Uterus (tissue), 4 donors: ENCODE data around the gene GBX1. TPM values are rescaled to one million over a fixed set of nuclear protein-coding genes. Genes with fewer than 3 reads are reported as not detected.

Experiments
- DNase-seq, 2 donors: peaks; one replicate each; pipeline ENCODE4 v3.0.0-alpha.2; 2019 to 2020
- H3K27ac ChIP-seq, 2 donors: fragments of 200-600 bp; sonication (generic); 1 replicate in 1 of 2; 2 replicates in 1 of 2; pipeline ENCODE4 v1.5.1; 2016 to 2018
- H3K27me3 ChIP-seq, 2 donors: fragments of 200-600 bp; sonication (generic); one replicate each; pipeline ENCODE4 v1.5.1; 2018 to 2019; ENCODE audit warnings: control low read depth in 1 of 2
- H3K36me3 ChIP-seq, 2 donors: fragments of 200-600 bp; sonication (generic); one replicate each; pipeline ENCODE4 v1.5.1; 2019; ENCODE audit warnings: control low read depth in 1 of 2
- H3K4me1 ChIP-seq, 2 donors: fragments of 200-600 bp; sonication (generic); one replicate each; pipeline ENCODE4 v1.5.1; 2018 to 2019; ENCODE audit warnings: control low read depth in 1 of 2
- H3K4me3 ChIP-seq, 2 donors: fragments of 200-600 bp; sonication (generic); 1 replicate in 1 of 2; 2 replicates in 1 of 2; pipeline ENCODE4 v1.5.1; 2018 to 2019; ENCODE audit warnings: mild to moderate bottlenecking in 1 of 2
- H3K9me3 ChIP-seq, 2 donors: fragments of 200-600 bp; sonication (generic); one replicate each; pipeline ENCODE4 v1.5.1; 2019; ENCODE audit warnings: control low read depth in 1 of 2
- POLR2A ChIP-seq, 2 donors: fragments of 450-650 bp; IDR thresholded peaks; one replicate each; pipeline ENCODE4 v1.6.1; 2016; ENCODE audit warnings: antibody characterized with exemption in 2 of 2, mild to moderate bottlenecking in 1 of 2, moderate library complexity in 1 of 2
- intact Hi-C: fragments of 100-400 bp; cut with DNase I; formaldehyde crosslinking; loops from one replicate; pipeline ENCODE4 v1.15.1; 2023; ENCODE audit warnings: low total_unique reads
- total RNA-seq, 4 donors: library from RNA; depleted of rRNA in 3 of 4; stranded (reverse); fragments of >200 nt in 3 of 4; gene quantifications; one replicate each; pipeline versions ENCODE4 v1.1.0 to v1.2.4, GENCODE V29; 2014 to 2023
- TF ChIP-seq, protein P1 (sequence below), 4 experiments: fragments of 200-600 bp in 2 of 4; fragments of 450-650 bp in 2 of 4; sonication (generic) in 2 of 4; IDR thresholded peaks; one replicate each; pipeline ENCODE4 v1.5.1; 2016 to 2019; ENCODE audit warnings: antibody characterized with exemption in 4 of 4, mild to moderate bottlenecking in 2 of 4, moderate library complexity in 1 of 4
- donor health status: DM: yes; HTN: yes; CAD: no.

The GBX1 gene
- total RNA-seq, 4 donors from 2014 or later, result 0.41 TPM; not detected in 3

DNA sequence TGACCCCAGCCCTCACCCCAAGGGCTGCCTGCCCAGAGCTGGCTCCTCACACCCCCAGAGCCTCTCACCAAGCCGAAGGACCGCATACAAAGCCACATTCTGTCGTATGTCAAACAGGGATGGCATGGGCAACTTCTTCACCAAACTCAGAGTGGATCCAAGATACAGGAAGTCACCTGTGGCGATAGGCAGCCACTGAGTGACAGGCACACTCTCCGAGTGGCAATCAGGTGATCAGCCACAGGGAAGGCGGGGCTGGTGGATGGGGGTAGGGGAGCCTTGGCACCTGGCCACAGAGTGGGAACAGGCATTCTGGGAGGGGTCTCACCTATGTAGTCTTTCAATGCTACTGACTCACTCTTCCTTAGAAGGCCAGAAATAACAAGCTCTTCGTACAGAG, 26.7 kb upstream of the GBX1 start:
- H3K9me3 ChIP-seq, result no peaks in the 10 kb centered on the region
- no peak for DNase-seq
- no peaks in the 10 kb centered on the region for H3K36me3 ChIP-seq
- H3K4me1 ChIP-seq, result no peaks in the 10 kb centered on the region
- TF ChIP-seq, protein P1, sequence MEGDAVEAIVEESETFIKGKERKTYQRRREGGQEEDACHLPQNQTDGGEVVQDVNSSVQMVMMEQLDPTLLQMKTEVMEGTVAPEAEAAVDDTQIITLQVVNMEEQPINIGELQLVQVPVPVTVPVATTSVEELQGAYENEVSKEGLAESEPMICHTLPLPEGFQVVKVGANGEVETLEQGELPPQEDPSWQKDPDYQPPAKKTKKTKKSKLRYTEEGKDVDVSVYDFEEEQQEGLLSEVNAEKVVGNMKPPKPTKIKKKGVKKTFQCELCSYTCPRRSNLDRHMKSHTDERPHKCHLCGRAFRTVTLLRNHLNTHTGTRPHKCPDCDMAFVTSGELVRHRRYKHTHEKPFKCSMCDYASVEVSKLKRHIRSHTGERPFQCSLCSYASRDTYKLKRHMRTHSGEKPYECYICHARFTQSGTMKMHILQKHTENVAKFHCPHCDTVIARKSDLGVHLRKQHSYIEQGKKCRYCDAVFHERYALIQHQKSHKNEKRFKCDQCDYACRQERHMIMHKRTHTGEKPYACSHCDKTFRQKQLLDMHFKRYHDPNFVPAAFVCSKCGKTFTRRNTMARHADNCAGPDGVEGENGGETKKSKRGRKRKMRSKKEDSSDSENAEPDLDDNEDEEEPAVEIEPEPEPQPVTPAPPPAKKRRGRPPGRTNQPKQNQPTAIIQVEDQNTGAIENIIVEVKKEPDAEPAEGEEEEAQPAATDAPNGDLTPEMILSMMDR (IDR thresholded peaks at IDR 0.05), result no peak
- TF ChIP-seq POLR2A (IDR thresholded peaks at IDR 0.05), result no peak
- intact Hi-C loops, result loop anchor here (10.0 kb wide), 1 partner anchor 49 kb away; no protein-coding TSS in a partner anchor
- H3K27ac ChIP-seq, result no peak overlapping the region
- H3K4me3 ChIP-seq, result no peak overlapping the region
- H3K27me3 ChIP-seq, result no peaks in the 10 kb centered on the region

DNA sequence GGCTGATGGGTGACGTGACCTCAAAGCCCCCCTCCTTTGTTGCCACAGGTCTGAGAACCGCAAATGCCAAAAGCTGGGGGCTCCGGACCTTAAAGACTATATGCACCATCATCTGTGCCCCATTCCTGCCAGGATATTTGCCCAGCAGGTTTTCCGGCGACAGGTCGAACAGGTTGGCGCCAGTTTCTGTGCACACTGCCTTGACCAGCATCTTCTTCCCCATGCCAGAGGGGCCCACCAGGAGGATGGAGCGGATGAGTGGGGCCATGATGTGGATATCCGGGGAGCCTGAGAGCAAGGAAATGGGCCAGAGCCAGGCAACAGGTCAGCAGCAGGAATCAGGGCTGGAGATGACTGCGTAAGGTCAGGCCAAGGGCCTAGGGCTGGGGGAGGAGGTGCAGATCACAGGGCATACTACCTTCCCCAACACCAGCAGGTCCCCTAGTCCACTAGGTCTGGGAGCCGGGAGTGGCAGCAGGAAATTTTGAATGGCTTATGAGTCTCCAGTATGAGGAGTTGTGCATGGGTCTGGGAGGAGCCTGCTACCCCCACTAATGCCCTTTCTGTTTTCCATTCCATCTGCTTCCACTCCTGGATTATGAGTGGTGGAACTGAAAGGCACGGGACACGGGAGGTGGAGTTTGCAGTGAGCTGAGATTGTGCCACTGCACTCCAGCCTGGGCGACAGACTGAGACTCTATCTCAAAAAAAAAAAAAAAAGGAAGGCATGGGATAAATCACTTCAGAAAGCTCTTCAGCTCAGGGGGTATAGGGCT, 25.9 kb upstream of the GBX1 start:
- no peak for TF ChIP-seq POLR2A (IDR thresholded peaks at IDR 0.05)
- TF ChIP-seq, protein P1 (IDR thresholded peaks at IDR 0.05), result no peak
- intact Hi-C loops, result loop anchor here (10.0 kb wide), 1 partner anchor 49 kb away; no protein-coding TSS in a partner anchor
- Histone ChIP-seq H3K4me1 (no peaks in the 10 kb centered on the region), H3K9me3 (no peaks in the 10 kb centered on the region), H3K4me3 (no peak overlapping the region), H3K27me3 (no peaks in the 10 kb centered on the region), H3K27ac (no peak overlapping the region), H3K36me3 (no peaks in the 10 kb centered on the region)
- DNase-seq, result no peak

DNA sequence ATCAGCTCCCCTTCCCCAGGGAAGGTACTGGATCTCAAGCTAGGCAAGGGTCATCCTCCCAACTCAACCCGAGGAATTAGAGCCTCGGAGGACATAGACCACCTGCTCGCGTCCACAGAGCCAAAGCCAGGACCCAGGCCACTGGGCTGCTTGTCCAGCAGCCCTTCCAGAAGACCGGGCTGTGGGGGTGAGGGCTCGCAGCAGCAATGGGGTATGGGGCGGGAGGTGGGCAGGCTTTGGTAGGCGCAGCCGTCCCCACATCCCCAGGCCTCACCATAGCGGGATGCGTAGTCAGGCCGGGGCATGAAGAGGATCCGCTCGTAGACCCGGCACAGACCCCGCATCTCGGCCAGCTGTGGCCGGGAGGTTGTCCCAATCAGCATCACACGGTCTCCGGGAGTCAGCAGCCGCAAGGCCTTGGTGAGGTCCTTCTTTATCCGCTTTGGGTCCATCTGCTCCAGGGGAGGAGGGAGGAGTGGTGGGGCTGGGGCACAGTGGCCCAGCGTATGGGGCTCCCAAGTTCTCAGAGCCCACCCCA, 24.6 kb upstream of the GBX1 start:
- Histone ChIP-seq H3K36me3 (no peaks in the 10 kb centered on the region), H3K27me3 (no peaks in the 10 kb centered on the region), H3K27ac (no peak overlapping the region), H3K9me3 (no peaks in the 10 kb centered on the region), H3K4me3 (no peak overlapping the region), H3K4me1 (no peaks in the 10 kb centered on the region)
- TF ChIP-seq, protein P1 (IDR thresholded peaks at IDR 0.05), result no peak
- TF ChIP-seq POLR2A (IDR thresholded peaks at IDR 0.05), result no peak
- DNase-seq, result no peak
- intact Hi-C loops, result loop anchor here (10.0 kb wide), 1 partner anchor 47 kb away; no protein-coding TSS in a partner anchor

DNA sequence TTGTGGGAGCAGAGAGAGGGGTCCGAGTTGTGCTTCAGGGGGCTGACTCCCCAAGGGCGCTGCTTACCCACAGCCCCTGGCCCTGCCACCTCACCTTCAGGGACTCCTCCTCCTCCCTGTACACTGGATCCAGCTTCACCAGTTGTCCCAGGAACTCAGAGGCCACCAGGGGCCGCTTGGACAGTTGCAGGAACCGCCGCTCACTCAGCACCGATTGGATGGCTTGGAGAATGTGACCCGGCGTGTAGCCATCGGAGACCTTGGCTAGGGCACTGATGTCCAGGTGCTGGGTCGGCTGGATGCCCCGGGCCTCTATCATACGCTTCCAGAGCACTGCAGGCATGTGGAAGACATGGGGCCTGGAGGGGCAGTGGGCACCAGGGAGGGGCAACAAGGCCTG, 24.1 kb upstream of the GBX1 start:
- no peaks in the 10 kb centered on the region for H3K9me3 ChIP-seq
- TF ChIP-seq POLR2A (IDR thresholded peaks at IDR 0.05), result no peak
- TF ChIP-seq, protein P1 (IDR thresholded peaks at IDR 0.05), result no peak
- H3K4me1 ChIP-seq, result no peaks in the 10 kb centered on the region
- intact Hi-C loops, result loop anchor here (10.0 kb wide), 1 partner anchor 47 kb away; no protein-coding TSS in a partner anchor
- H3K27ac ChIP-seq, result no peak overlapping the region
- DNase-seq, result no peak
- no peaks in the 10 kb centered on the region for H3K36me3 ChIP-seq
- no peaks in the 10 kb centered on the region for H3K27me3 ChIP-seq
- H3K4me3 ChIP-seq, result no peak overlapping the region

DNA sequence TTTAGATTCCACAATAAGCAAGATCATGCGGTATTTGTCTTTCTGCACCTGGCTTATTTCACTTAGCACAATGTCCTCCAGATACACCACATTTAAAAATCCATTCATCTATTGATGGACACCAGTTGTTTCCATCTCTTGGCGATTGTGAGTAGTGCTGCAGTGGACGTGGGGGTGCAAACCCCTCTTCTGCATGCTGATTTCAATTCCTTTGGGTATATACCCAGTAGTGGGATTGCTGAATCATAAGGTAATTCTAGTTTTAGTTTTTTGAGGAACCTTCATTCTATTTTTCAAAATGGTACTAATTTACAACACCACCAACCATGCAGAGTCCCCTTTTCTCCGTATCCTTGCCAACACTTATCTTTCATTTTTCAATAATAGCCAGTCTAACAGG, 21.5 kb upstream of the GBX1 start:
- intact Hi-C loops, result no loop called here
- no peaks in the 10 kb centered on the region for H3K9me3 ChIP-seq
- DNase-seq, result no peak
- no peaks in the 10 kb centered on the region for H3K36me3 ChIP-seq
- TF ChIP-seq POLR2A (IDR thresholded peaks at IDR 0.05), result no peak
- TF ChIP-seq, protein P1 (IDR thresholded peaks at IDR 0.05), result no peak
- H3K27ac ChIP-seq, result no peak overlapping the region
- H3K27me3 ChIP-seq, result no peaks in the 10 kb centered on the region
- H3K4me3 ChIP-seq, result no peak overlapping the region
- H3K4me1 ChIP-seq, result no peaks in the 10 kb centered on the region
